Measurements from ENCODE around the gene SAMD4A.

Gene SAMD4A

DNA sequence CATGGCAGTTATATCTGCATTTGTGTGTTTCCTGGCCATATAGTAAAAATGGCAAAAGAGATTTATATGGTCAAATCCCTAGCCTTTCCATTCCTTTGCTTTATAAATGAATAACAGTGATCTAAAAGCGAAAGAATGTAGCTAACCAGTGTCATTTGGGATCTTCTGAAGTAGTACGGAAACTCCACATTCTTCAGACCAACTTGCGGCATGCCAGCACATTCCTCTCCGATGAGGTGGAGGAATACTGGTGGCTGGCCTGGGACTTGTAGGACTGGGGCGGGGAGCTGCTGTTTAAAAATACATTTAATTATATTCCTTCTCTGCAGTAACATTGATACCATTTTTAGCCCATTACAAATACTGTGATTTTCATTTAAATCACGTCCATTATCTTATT, 85.3 kb downstream of the SAMD4A start:
- in situ Hi-C loops (cut with MboI; ENCODE audit: low sequenced_read_pairs): no loop called here

DNA sequence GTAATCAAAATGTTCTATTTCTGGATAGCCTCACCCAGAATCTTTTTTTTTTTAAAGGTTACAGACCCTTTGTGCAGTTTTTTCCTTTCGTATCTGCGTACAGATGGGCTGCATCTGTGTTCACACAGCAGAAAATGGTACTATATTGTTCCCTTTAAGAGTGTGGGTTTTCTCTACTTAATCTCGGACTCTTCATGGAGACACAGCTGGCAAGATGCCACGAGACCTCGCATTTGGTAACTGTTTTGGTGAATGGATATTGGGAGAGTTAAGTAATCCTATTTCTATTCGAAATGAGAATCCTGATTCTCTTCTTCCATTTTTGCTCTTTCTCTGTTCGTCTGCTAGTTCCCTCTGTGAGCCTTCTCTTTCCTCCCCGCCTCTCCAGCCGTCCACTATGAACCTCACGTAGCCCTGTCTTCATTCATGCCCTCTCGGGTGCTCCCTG, 85.7 kb downstream of the SAMD4A start:
- in situ Hi-C loops (cut with MboI; ENCODE audit: low sequenced_read_pairs): no loop called here

GRCh38 chr14:54653712-54654469, 87.0 kb downstream of the SAMD4A start:
- in situ Hi-C loops (cut with MboI; ENCODE audit: low sequenced_read_pairs): no loop called here

DNA sequence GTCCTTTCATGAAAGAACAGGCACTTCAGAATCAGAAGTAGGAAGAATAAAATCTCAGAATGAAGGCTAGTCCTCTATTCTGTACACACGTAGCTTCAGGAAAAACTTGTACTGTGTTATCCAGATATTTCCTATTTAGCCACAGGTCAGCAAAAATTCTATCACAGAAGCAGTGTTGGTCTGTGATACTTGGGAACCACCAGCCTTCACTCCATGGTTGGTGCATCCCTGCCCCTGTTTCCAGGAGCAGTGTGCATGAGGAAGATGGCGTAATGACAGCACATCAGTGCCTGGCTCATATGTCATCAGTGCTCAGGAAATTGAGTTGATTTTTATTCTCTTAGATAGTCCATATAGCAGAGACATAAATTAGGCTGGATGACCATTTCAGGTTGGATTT, 87.7 kb downstream of the SAMD4A start:
- in situ Hi-C loops (cut with MboI; ENCODE audit: low sequenced_read_pairs): no loop called here

DNA sequence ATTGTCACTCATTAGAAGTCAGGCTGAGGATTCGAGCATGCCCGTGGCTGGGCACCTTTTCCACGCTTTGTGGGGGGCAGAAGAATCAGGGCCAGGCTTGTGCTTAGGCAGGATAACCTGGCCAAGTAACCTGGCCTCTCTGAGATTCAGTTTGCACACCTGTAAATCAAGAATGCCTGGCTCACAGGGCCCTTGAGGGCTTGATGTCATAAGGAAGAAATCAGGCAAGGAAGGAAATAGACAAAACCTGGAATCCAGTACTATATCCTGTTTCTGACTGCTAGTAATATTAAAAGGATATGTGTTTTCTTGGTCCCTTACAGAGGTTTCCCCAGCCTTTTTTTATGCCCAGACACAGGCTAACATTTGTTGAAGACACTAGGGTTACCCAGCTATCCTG, 91.9 kb downstream of the SAMD4A start:
- in situ Hi-C loops (cut with MboI; ENCODE audit: low sequenced_read_pairs): no loop called here

DNA sequence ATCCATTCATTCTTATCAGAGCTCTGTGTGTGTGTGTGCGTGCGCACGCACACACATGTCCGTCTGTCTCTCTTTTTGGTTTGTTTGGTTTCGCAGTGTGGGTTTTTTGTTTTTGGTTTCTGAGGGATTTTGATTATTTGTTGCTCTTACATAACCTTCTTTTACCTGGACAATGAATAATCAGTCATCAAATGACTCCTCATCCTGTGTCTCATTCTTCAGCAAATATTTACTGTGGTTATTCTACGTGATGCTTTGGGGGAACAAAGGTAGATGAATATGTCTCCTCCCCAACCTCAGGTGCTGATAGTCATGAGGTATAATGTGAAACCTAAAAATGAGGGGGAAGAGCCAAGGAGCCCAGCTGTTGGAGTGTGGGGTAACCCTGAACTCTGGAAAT, 92.4 kb downstream of the SAMD4A start:
- in situ Hi-C loops (cut with MboI; ENCODE audit: low sequenced_read_pairs): no loop called here

DNA sequence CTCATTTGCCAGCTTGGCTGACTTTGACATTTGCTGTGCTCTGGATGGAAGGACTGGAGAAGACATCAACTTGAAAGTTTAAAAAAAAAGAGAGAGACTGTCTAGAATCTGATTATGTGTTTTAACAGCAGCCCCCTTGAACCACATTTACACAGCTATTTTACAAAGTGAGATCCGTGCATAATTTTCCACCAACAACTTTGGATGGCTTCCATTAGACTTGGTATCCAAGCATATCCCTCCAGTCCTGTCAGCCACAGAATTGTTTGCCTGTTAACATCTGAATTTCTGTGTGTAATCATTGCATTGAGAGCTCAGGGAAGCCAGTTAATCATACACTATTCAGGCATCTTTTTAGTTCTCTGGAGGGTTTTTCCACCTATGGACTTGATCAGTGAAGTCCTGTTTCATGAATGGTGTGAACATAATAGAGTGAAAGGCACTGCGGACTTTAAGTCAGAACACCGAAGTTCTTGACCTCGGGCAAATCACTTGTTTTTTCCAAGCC, 93.7 kb downstream of the SAMD4A start:
- in situ Hi-C loops (cut with MboI; ENCODE audit: low sequenced_read_pairs): no loop called here

DNA sequence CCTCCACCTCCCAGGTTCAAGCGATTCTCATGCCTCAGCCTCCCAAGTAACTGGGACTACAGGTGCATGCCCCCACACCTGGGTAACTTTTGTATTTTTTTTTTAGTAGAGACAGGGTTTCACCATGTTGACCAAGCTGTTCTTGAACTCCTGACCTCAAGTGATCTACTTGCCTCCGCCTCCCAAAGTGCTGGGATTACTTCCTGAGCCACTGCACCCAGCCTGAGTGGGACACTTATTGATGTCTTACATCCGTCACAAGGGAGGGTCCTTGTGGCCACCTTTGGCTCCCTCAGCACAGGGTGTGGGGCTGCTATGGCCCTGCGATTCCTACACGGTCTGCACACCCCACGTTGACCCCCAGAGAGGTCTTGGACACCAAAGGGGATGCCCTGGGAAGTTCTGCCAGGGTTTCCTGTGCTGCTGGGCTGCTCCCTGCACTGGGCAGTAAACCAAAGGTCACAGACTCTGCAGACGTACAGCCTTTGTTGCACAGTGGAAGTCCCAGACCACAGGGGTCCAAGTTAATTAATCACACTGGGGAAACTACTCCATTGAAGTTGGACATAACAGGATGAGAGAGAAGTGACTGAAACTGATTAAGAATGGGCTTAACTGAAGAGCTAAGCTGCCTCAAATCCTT, 95.7 kb downstream of the SAMD4A start:
- in situ Hi-C loops (cut with MboI; ENCODE audit: low sequenced_read_pairs): no loop called here

- in situ Hi-C loops (cut with MboI; ENCODE audit: low sequenced_read_pairs): no loop called here
Observed at GRCh38 chr14:54664961-54665360, 98.0 kb downstream of the SAMD4A start.

DNA sequence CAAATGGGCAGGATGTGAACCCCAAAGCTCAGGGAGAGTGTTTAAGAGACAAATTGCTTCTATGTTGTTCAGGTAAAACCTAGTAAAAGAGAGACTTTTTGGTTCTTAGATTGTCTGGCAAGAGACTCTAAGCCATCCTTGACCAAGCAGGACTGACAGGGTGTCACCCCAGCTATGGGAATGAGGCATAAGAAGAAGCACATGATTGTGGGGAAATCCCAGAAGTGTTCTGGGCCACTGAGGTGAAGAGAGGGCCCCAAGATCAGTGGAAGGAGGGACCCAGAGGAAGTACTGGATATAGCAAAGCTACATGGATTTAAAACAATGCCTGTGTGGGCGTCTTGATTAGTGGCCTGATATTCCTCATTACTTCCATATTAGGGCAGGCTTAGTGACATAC, 99.0 kb downstream of the SAMD4A start:
- in situ Hi-C loops (cut with MboI; ENCODE audit: low sequenced_read_pairs): no loop called here

GRCh38 chr14:54667026-54667744, 100.3 kb downstream of the SAMD4A start:
- in situ Hi-C loops (cut with MboI; ENCODE audit: low sequenced_read_pairs): no loop called here

DNA sequence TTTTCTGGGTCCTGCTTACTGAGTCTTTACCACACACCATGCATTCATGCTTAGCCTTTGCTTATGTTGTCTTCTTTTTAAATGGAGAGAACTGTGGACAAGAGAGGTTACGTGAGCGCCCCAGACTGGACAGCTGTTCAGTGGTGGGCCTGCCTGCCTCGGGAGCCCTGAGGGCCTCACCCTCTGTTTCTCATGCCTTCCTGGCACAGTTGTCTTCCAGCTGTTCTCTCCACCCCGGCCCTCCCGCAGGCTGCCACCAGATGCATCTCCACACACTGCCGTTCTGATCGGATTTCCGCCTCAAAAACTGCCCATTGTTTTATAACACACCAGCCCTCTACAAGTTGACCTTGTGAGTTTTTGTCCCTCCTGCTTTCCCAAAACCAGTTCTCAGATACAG, 100.8 kb downstream of the SAMD4A start:
- in situ Hi-C loops (cut with MboI; ENCODE audit: low sequenced_read_pairs): no loop called here

GRCh38 chr14:54669721-54670561, 103.0 kb downstream of the SAMD4A start:
- in situ Hi-C loops (cut with MboI; ENCODE audit: low sequenced_read_pairs): no loop called here

GRCh38 chr14:54671537-54671936, 104.6 kb downstream of the SAMD4A start:
- in situ Hi-C loops (cut with MboI; ENCODE audit: low sequenced_read_pairs): no loop called here

DNA sequence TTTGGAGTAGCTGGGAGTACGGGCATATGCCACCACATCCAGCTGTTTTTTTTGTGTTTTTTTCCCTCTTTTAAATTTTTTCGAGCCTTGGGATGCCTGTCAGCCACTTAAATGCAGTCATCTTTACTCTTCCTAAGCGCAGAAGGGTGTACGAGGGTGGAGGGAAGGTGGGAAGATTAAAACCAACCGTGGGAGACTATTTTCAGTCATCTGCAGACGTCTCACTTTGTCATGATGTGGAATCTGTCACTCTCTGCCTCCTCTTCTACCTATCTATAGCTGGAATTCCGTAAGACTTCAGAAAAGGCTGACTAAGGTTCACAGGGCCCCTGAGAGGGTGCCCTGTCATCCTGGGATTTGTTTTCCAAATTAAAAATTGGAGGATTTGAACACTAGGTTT, 105.3 kb downstream of the SAMD4A start:
- in situ Hi-C loops (cut with MboI; ENCODE audit: low sequenced_read_pairs): no loop called here

DNA sequence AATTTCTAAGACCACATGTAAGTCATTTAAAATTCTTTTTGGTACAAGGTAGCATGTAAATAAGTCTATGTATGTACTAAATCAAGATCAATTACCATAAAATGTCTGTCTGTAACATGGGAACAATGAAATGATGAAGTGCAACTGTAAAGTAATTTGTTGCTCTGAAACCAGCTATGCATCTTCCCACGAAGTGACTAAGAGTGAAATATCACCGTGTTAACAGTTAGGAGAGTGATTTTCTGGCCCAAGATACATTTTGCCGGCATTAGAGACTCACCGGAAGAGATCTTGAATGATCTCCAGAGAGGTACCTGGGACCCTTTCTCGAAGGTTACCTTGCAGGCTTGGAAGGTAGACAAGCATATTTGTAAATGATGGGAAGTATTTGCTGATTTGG, 105.8 kb downstream of the SAMD4A start:
- in situ Hi-C loops (cut with MboI; ENCODE audit: low sequenced_read_pairs): no loop called here

- in situ Hi-C loops (cut with MboI; ENCODE audit: low sequenced_read_pairs): no loop called here
Observed at GRCh38 chr14:54673193-54674045, 106.5 kb downstream of the SAMD4A start.

GRCh38 chr14:54674046-54674741, 107.3 kb downstream of the SAMD4A start:
- in situ Hi-C loops (cut with MboI; ENCODE audit: low sequenced_read_pairs): no loop called here
